GM10847 (cell line): ENCODE data around the gene ARPC2.

Experiments used
- POLR2A ChIP-seq: IDR thresholded peaks from 2 replicates; pipeline ENCODE4 v1.6.1; 2011; ENCODE audit not compliant: insufficient read length; ENCODE audit errors: extremely low read depth

The ARPC2 gene

GRCh38 chr2:218259099-218259961, 42.3 kb downstream of the ARPC2 start:
- no peak for TF ChIP-seq POLR2A

- TF ChIP-seq POLR2A: no peak
Observed at GRCh38 chr2:218260166-218260565, 43.2 kb downstream of the ARPC2 start.

- TF ChIP-seq POLR2A: no peak
Observed at GRCh38 chr2:218260742-218261422, 43.9 kb downstream of the ARPC2 start, which contains the start of gene GPBAR1. Gene GPBAR1 (plus strand): TSS chr2:218261015. CDS start chr2:218262725, 1,710 bp downstream.

GRCh38 chr2:218261423-218262236, 44.6 kb downstream of the ARPC2 start:
- TF ChIP-seq POLR2A: no peak

- no peak for TF ChIP-seq POLR2A
Observed at GRCh38 chr2:218262237-218262600, 45.2 kb downstream of the ARPC2 start.

- TF ChIP-seq POLR2A: no peak
Observed at GRCh38 chr2:218262631-218263586, 45.9 kb downstream of the ARPC2 start.

- TF ChIP-seq POLR2A: no peak
Observed at GRCh38 chr2:218263817-218264641, 47.0 kb downstream of the ARPC2 start.

GRCh38 chr2:218264773-218265561, 48.0 kb downstream of the ARPC2 start:
- TF ChIP-seq POLR2A: no peak

GRCh38 chr2:218265626-218266025, 48.6 kb downstream of the ARPC2 start:
- no peak for TF ChIP-seq POLR2A

- TF ChIP-seq POLR2A: no peak
Observed at GRCh38 chr2:218266316-218266979, 49.5 kb downstream of the ARPC2 start.

- no peak for TF ChIP-seq POLR2A
Observed at GRCh38 chr2:218267259-218267658, 50.3 kb downstream of the ARPC2 start.

- peak; percentile 58 for TF ChIP-seq POLR2A
Observed at GRCh38 chr2:218269900-218270720, 53.1 kb downstream of the ARPC2 start, which contains the start of the genes AAMP and PNKD. Gene AAMP (minus strand): TSS chr2:218270137. CDS start chr2:218270086, 51 bp downstream. Gene PNKD (plus strand): TSS chr2:218270519. CDS start chr2:218270536, 17 bp downstream.
